ENCODE results near the gene GNA12. TPM values are rescaled to one million over a fixed set of nuclear protein-coding genes. Genes with fewer than 3 reads are reported as not detected.
"Not testable (repeated sequence)": the region's sequence is repeated elsewhere in the genome, so short reads cannot be mapped to it uniquely, and the experiment has no call there.

GNA12 gene
- polyA plus RNA-seq, 1 of the 3 experiments (the other 2 are of a cell fraction), result 64.8 TPM

DNA sequence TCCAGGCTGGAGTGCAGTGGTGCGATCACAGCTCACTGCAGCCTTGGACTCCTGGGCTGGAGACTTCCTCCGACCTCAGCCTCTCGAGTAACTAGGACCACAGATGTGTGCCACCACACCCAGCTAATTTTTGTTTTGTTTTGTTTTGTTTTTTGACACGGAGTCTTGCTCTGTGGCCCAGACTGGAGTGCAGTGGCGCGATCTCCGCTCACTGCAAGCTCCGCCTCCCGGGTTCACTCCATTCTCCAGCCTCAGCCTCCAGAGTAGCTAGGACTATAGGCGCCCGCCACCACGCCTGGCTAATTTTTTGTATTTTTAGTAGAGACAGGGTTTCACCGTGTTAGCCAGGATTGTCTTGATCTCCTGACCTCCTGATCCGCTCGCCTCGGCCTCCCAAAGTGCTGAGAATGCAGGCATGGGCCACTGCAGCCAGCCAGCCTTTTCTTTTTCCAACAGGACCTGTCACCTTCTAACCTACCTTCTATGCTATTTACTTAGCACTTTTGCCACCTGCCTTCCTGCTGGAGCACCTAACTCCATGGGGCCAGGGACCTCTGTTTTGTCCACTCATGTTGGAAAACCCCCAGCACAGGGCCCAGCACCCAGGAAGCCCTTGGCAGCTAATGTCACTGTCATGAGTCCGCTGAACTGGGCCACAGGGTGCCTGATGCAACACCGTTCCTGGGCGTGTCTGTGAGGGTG lies 150.5 kb downstream of the GNA12 start:
- POLR2A ChIA-PET; H3K4me3 ChIP-seq (ENCODE audit: low read depth in 2 of 2, low read length in 1 of 2); H3K9me2 ChIP-seq; H2AFZ ChIP-seq (ENCODE audit: low read depth); H3K4me1 ChIP-seq (ENCODE audit: control insufficient read depth in 1 of 2, insufficient read depth in 2 of 2, low read depth in 1 of 2, low read length in 1 of 2); DNase-seq; H3K27me3 ChIP-seq (ENCODE audit: insufficient read depth); H3K9ac ChIP-seq; H3K27ac ChIP-seq (ENCODE audit: low read depth in 2 of 2, low read length in 1 of 2); H4K20me1 ChIP-seq (ENCODE audit: insufficient read depth); H3K9me3 ChIP-seq; H3K36me3 ChIP-seq (replicated peaks in 1 of 2; ENCODE audit: control insufficient read depth in 1 of 2, insufficient read depth in 2 of 2, low read length in 1 of 2); H3K79me2 ChIP-seq (ENCODE audit: insufficient read depth); H3K4me2 ChIP-seq; H3F3A ChIP-seq (replicated peaks; ENCODE audit: insufficient read depth): not testable (repeated sequence)
- CTCF ChIA-PET, result interaction anchor here (1.1 to 15.8 kb wide), 5 partner anchors 12 to 33 kb away, joined by 3 to 204 read pairs (median 3); no protein-coding TSS in a partner anchor
- WGBS (ENCODE audit: low lambda C conversion rate), result 91% methylated on average over 19 of the region's 19 CpGs

DNA sequence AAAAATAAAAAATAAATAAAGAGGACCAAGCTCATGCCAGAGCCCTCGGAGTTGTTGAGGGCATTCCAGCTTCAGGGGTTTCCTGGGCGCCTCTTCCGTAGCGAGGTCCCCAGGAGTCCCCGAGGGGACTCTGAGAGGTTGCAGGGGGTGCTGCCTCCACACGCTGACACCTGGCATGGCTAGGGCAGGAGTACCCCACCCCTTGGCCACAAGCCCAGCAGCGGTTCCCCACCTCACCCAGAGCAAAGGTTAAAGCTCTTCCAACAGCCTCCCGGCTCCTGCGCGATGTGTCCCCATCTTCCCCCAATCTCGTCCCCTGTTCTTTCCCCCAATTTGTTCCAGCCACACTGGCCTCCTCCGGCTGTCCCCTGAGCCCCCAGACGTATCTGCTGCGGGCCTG lies 151.6 kb downstream of the GNA12 start:
- Histone ChIP-seq H3K4me2 (no peak overlapping the region), H3F3A (replicated peaks; ENCODE audit: insufficient read depth) (no peaks in the 10 kb centered on the region), H3K27me3 (ENCODE audit: insufficient read depth) (peaks cover 15% of the 10 kb centered on the region), H3K9me3 (no peaks in the 10 kb centered on the region), H3K9ac (no peak overlapping the region), H2AFZ (ENCODE audit: low read depth) (no peak overlapping the region), H3K36me3 (replicated peaks in 1 of 2; ENCODE audit: control insufficient read depth in 1 of 2, insufficient read depth in 2 of 2, low read length in 1 of 2) (no peaks in the 10 kb centered on the region), H3K9me2 (no peaks in the 10 kb centered on the region), H3K79me2 (ENCODE audit: insufficient read depth) (no peaks in the 10 kb centered on the region), H4K20me1 (ENCODE audit: insufficient read depth) (no peaks in the 10 kb centered on the region), H3K27ac (ENCODE audit: low read depth in 2 of 2, low read length in 1 of 2) (no peak overlapping the region), H3K4me1 (ENCODE audit: control insufficient read depth in 1 of 2, insufficient read depth in 2 of 2, low read depth in 1 of 2, low read length in 1 of 2) (peaks cover 3 to 12% of the 10 kb centered on the region in 2 experiments; a peak in 3 of 4 replicates), H3K4me3 (ENCODE audit: low read depth in 2 of 2, low read length in 1 of 2) (no peak overlapping the region)
- ChIA-PET CTCF (interaction anchor here (1.0 to 15.8 kb wide), 5 partner anchors 10 to 241 kb away, joined by 3 to 204 read pairs (median 3); no protein-coding TSS in a partner anchor), POLR2A (no interaction called here)
- no peak for TF ChIP-seq GATA2 (CRISPR knock-in tag; IDR thresholded peaks at IDR 0.05)
- TF ChIP-seq YY1 (IDR thresholded peaks at IDR 0.05; ENCODE audit: low read depth), result no peak
- TF ChIP-seq FOXJ3 (CRISPR knock-in tag; IDR thresholded peaks at IDR 0.05), result no peak
- TF ChIP-seq FOSL2 (IDR thresholded peaks at IDR 0.05; ENCODE audit: borderline replicate concordance, low read depth), result no peak
- TF ChIP-seq, protein P1, sequence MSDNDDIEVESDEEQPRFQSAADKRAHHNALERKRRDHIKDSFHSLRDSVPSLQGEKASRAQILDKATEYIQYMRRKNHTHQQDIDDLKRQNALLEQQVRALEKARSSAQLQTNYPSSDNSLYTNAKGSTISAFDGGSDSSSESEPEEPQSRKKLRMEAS (IDR thresholded peaks at IDR 0.05; ENCODE audit: low read depth), result no peak
- TF ChIP-seq RFX5 (IDR thresholded peaks at IDR 0.05; ENCODE audit: low read length), result no peak
- TF ChIP-seq TAF1 (IDR thresholded peaks at IDR 0.05; ENCODE audit: borderline replicate concordance, low read depth, low read length), result no peak
- TF ChIP-seq RAD21 (IDR thresholded peaks at IDR 0.05; ENCODE audit: low read length), result no peak
- no peak for TF ChIP-seq GABPA (IDR thresholded peaks at IDR 0.05; ENCODE audit: low read depth)
- TF ChIP-seq EZH2phosphoT487 (IDR thresholded peaks at IDR 0.05; ENCODE audit: borderline replicate concordance, low read depth), result no peak
- no peak for TF ChIP-seq TEAD4 (IDR thresholded peaks at IDR 0.05; ENCODE audit: borderline replicate concordance, insufficient read depth)
- no peak for TF ChIP-seq MXI1 (IDR thresholded peaks at IDR 0.05; ENCODE audit: low read depth, low read length)
- TF ChIP-seq CHD2 (IDR thresholded peaks at IDR 0.05; ENCODE audit: low read length, partially characterized antibody), result no peak
- TF ChIP-seq, protein P2, sequence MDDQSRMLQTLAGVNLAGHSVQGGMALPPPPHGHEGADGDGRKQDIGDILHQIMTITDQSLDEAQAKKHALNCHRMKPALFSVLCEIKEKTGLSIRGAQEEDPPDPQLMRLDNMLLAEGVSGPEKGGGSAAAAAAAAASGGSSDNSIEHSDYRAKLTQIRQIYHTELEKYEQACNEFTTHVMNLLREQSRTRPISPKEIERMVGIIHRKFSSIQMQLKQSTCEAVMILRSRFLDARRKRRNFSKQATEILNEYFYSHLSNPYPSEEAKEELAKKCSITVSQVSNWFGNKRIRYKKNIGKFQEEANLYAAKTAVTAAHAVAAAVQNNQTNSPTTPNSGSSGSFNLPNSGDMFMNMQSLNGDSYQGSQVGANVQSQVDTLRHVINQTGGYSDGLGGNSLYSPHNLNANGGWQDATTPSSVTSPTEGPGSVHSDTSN (IDR thresholded peaks at IDR 0.05), result no peak
- WGBS (ENCODE audit: low lambda C conversion rate), result 86% methylated on average over 14 of the region's 14 CpGs
- no peak for DNase-seq

DNA sequence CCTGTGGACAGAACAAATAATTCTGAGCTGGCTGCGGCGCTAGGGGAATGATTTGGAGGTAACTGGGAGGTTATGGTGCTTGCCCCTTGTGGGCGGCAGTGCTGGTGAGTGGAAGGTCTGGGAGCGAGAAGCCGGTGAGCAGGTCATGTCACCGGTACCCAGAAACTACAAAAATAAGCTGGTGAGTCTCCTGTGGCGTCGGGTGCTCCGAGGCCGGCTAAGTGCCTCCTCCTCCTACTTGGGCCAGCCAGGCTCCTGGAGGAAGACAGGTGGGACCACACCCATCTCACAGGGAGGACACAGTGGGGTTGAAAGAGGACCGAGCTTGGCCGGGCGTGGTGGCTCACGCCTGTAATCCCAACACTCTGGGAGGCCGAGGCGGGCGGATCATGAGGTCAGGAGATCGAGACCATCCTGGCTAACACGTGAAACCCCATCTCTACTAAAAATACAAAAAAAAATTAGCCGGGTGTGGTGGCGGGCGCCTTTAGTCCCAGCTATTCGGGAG lies 152.1 kb downstream of the GNA12 start:
- not testable (repeated sequence) for H3K36me3 ChIP-seq (replicated peaks in 1 of 2; ENCODE audit: control insufficient read depth in 1 of 2, insufficient read depth in 2 of 2, low read length in 1 of 2)
- CTCF ChIA-PET, result interaction anchor here (1.0 to 15.8 kb wide), 4 partner anchors 9 to 240 kb away, joined by 3 to 204 read pairs (median 6); no protein-coding TSS in a partner anchor

More for the DNA sequence above, 152.1 kb downstream of the GNA12 start:
- H3K4me2 ChIP-seq; H3F3A ChIP-seq (replicated peaks; ENCODE audit: insufficient read depth); H4K20me1 ChIP-seq (ENCODE audit: insufficient read depth); H2AFZ ChIP-seq (ENCODE audit: low read depth); H3K9ac ChIP-seq; H3K27ac ChIP-seq (ENCODE audit: low read depth in 2 of 2, low read length in 1 of 2); H3K9me2 ChIP-seq; POLR2A ChIA-PET; DNase-seq; H3K9me3 ChIP-seq; H3K79me2 ChIP-seq (ENCODE audit: insufficient read depth); H3K4me3 ChIP-seq (ENCODE audit: low read depth in 2 of 2, low read length in 1 of 2): not testable (repeated sequence)
- peaks cover 7 to 16% of the 10 kb centered on the region in 2 experiments; a peak in 3 of 4 replicates for H3K4me1 ChIP-seq (ENCODE audit: control insufficient read depth in 1 of 2, insufficient read depth in 2 of 2, low read depth in 1 of 2, low read length in 1 of 2)
- H3K27me3 ChIP-seq (ENCODE audit: insufficient read depth), result peaks cover 21% of the 10 kb centered on the region
- 92% methylated on average over 23 of the region's 23 CpGs for WGBS (ENCODE audit: low lambda C conversion rate)
